ENCODE data around the gene LMX1B. TPM values are rescaled to one million over a fixed set of nuclear protein-coding genes. Genes with fewer than 3 reads are reported as not detected.

The LMX1B gene
- total RNA-seq, 1 experiment from 2014 or later, result 11.3 TPM

DNA sequence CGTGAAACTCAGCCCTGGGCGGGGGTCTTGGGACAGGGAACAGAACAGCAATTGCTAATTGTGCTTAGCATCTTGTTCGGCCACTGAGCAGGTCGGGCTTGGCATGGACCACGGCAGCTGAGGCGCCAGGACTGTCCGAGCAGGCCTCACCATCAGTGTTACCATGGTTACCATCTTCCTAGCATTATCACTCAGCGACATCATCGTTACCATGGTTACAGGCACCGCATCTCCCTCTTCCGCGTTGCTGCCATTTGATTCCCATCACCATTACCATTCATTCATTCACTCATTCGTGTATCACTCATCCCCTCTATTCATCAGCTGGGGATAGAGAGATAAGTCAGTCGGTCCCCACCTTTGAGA is 110.1 kb downstream of the LMX1B start (continued):
- TF ChIP-seq, protein P1, sequence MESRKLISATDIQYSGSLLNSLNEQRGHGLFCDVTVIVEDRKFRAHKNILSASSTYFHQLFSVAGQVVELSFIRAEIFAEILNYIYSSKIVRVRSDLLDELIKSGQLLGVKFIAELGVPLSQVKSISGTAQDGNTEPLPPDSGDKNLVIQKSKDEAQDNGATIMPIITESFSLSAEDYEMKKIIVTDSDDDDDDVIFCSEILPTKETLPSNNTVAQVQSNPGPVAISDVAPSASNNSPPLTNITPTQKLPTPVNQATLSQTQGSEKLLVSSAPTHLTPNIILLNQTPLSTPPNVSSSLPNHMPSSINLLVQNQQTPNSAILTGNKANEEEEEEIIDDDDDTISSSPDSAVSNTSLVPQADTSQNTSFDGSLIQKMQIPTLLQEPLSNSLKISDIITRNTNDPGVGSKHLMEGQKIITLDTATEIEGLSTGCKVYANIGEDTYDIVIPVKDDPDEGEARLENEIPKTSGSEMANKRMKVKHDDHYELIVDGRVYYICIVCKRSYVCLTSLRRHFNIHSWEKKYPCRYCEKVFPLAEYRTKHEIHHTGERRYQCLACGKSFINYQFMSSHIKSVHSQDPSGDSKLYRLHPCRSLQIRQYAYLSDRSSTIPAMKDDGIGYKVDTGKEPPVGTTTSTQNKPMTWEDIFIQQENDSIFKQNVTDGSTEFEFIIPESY (IDR thresholded peaks at IDR 0.05; ENCODE audit: extremely low read depth, insufficient replicate concordance, low read length), result no peak
- TF ChIP-seq, protein P2, sequence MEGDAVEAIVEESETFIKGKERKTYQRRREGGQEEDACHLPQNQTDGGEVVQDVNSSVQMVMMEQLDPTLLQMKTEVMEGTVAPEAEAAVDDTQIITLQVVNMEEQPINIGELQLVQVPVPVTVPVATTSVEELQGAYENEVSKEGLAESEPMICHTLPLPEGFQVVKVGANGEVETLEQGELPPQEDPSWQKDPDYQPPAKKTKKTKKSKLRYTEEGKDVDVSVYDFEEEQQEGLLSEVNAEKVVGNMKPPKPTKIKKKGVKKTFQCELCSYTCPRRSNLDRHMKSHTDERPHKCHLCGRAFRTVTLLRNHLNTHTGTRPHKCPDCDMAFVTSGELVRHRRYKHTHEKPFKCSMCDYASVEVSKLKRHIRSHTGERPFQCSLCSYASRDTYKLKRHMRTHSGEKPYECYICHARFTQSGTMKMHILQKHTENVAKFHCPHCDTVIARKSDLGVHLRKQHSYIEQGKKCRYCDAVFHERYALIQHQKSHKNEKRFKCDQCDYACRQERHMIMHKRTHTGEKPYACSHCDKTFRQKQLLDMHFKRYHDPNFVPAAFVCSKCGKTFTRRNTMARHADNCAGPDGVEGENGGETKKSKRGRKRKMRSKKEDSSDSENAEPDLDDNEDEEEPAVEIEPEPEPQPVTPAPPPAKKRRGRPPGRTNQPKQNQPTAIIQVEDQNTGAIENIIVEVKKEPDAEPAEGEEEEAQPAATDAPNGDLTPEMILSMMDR (IDR thresholded peaks at IDR 0.05 in 2 of 3, conservative IDR thresholded peaks at IDR 0.05 in 1 of 3; ENCODE audit: borderline replicate concordance in 1 of 3, insufficient read depth in 1 of 3, low read depth in 2 of 3, low read length in 2 of 3), result no peak

DNA sequence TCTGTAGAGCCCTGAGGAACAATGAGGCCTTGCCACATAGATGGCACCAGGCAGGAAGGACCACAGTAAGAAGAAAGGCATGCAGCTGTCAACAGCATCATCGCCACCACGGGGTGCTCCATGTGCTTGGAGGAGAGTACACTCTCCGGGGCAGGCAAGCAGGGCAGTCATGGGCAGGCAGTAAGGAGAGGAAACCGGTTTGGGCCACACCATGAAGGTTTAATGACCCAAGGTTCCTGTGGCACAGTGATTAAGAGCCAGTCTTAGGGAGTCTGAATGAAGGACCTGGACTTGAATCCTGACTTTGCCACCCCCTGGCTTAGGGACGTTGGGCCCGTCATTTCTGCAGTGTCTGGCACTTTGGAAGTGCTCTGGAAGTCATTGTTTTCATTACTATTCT is 110.5 kb downstream of the LMX1B start:
- RAD21 ChIA-PET (ENCODE audit: low non-redundant PET in 1 of 2, low total read pairs in 2 of 2, uncharacterized antibody in 2 of 2, unreplicated experiment in 2 of 2), result no interaction called here
- CTCF ChIA-PET, result interaction anchor here (1.7 to 2.2 kb wide), 2 partner anchors 18 to 58 kb away, joined by 4 to 11 read pairs; no protein-coding TSS in a partner anchor
- Histone ChIP-seq H3K9ac (ENCODE audit: low read length) (no peak overlapping the region), H3K4me1 (ENCODE audit: control insufficient read depth in 1 of 2, insufficient read depth in 2 of 2, low read length in 2 of 2) (peaks cover 19 to 35% of the 10 kb centered on the region in 2 experiments), H4K20me1 (ENCODE audit: insufficient read depth) (no peaks in the 10 kb centered on the region), H3K4me2 (ENCODE audit: low read length) (no peak overlapping the region), H2AFZ (ENCODE audit: low read depth, low read length, poor library complexity, severe bottlenecking) (no peak overlapping the region), H3K9me3 (ENCODE audit: control insufficient read depth in 1 of 2, insufficient read depth in 1 of 2, low read depth in 1 of 2, low read length in 2 of 2) (no peaks in the 10 kb centered on the region), H3K79me2 (ENCODE audit: insufficient read depth, low read length) (no peaks in the 10 kb centered on the region), H3K9me2 (ENCODE audit: insufficient read depth) (no peaks in the 10 kb centered on the region), H3K36me3 (ENCODE audit: control insufficient read depth in 1 of 2, insufficient read depth in 2 of 2, low read length in 2 of 2) (no peaks in the 10 kb centered on the region), H3K27ac (ENCODE audit: low read depth, low read length) (no peak overlapping the region), H3K4me3 (replicated peaks in 1 of 2; ENCODE audit: low read depth in 1 of 2, low read length in 2 of 2) (no peak overlapping the region), H3K27me3 (ENCODE audit: insufficient read depth, low read length) (no peaks in the 10 kb centered on the region)
- DNase-seq (ENCODE audit: low read depth, low spot score) (no peak), ATAC-seq (no peak)
- POLR2A ChIA-PET, result no interaction called here
- intact Hi-C loops (cut with micrococcal nuclease), result loop anchor here (5.0 kb wide), 1 partner anchor 48 kb away; no protein-coding TSS in a partner anchor
- BruUV-seq (replicated peaks), result no TSS peak
- TF ChIP-seq YY1 (IDR thresholded peaks at IDR 0.05; ENCODE audit: extremely low read depth, insufficient replicate concordance, low read depth, low read length), result no peak
- no peak for TF ChIP-seq JUND (IDR thresholded peaks at IDR 0.05)
- no peak for TF ChIP-seq EGR1 (IDR thresholded peaks at IDR 0.05; ENCODE audit: low read depth)
- TF ChIP-seq, protein P3, sequence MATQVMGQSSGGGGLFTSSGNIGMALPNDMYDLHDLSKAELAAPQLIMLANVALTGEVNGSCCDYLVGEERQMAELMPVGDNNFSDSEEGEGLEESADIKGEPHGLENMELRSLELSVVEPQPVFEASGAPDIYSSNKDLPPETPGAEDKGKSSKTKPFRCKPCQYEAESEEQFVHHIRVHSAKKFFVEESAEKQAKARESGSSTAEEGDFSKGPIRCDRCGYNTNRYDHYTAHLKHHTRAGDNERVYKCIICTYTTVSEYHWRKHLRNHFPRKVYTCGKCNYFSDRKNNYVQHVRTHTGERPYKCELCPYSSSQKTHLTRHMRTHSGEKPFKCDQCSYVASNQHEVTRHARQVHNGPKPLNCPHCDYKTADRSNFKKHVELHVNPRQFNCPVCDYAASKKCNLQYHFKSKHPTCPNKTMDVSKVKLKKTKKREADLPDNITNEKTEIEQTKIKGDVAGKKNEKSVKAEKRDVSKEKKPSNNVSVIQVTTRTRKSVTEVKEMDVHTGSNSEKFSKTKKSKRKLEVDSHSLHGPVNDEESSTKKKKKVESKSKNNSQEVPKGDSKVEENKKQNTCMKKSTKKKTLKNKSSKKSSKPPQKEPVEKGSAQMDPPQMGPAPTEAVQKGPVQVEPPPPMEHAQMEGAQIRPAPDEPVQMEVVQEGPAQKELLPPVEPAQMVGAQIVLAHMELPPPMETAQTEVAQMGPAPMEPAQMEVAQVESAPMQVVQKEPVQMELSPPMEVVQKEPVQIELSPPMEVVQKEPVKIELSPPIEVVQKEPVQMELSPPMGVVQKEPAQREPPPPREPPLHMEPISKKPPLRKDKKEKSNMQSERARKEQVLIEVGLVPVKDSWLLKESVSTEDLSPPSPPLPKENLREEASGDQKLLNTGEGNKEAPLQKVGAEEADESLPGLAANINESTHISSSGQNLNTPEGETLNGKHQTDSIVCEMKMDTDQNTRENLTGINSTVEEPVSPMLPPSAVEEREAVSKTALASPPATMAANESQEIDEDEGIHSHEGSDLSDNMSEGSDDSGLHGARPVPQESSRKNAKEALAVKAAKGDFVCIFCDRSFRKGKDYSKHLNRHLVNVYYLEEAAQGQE (IDR thresholded peaks at IDR 0.05; ENCODE audit: low read depth), result no peak
- TF ChIP-seq POLR2A (IDR thresholded peaks at IDR 0.05; ENCODE audit: borderline replicate concordance, extremely low read depth, insufficient read depth, insufficient read length), result no peak
- TF ChIP-seq SRF (IDR thresholded peaks at IDR 0.05; ENCODE audit: low read depth), result no peak
- TF ChIP-seq ZFX (IDR thresholded peaks at IDR 0.05), result no peak
- no peak for TF ChIP-seq POLR2AphosphoS5 (IDR thresholded peaks at IDR 0.05; ENCODE audit: low read depth, low read length)
- TF ChIP-seq FOSL1 (IDR thresholded peaks at IDR 0.05; ENCODE audit: low read depth), result no peak
- TF ChIP-seq, protein P2 (IDR thresholded peaks at IDR 0.05 in 2 of 3, conservative IDR thresholded peaks at IDR 0.05 in 1 of 3; ENCODE audit: borderline replicate concordance in 1 of 3, insufficient read depth in 1 of 3, low read depth in 2 of 3, low read length in 2 of 3), result no peak
- no peak for TF ChIP-seq CBX3 (IDR thresholded peaks at IDR 0.05; ENCODE audit: low read depth)
- no peak for TF ChIP-seq RAD21 (IDR thresholded peaks at IDR 0.05; ENCODE audit: low read depth)
- TF ChIP-seq, protein P4, sequence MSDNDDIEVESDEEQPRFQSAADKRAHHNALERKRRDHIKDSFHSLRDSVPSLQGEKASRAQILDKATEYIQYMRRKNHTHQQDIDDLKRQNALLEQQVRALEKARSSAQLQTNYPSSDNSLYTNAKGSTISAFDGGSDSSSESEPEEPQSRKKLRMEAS (IDR thresholded peaks at IDR 0.05), result no peak
- no peak for TF ChIP-seq TCF7L2 (IDR thresholded peaks at IDR 0.05; ENCODE audit: borderline replicate concordance, extremely low read depth, insufficient read depth, insufficient read length)

Data from HCT116 (cell line).